Osteocyte (in vitro differentiated cells): ENCODE results near the gene ZDHHC14. TPM values are rescaled to one million over a fixed set of nuclear protein-coding genes. Genes with fewer than 3 reads are reported as not detected.

Experiments
- DNase-seq: peaks from one replicate; pipeline ENCODE4 v3.0.0; 2021; ENCODE audit warnings: mixed read lengths; ENCODE audit not compliant: unreplicated experiment; ENCODE audit errors: extremely low spot score
- H3K27ac Mint-ChIP-seq: one replicate; pipeline ENCODE4 v1.8.0; 2021; ENCODE audit warnings: mild to moderate bottlenecking, mixed read lengths; ENCODE audit not compliant: unreplicated experiment
- H3K27me3 Mint-ChIP-seq: one replicate; pipeline ENCODE4 v1.8.0; 2021; ENCODE audit warnings: mixed read lengths; ENCODE audit not compliant: unreplicated experiment
- H3K36me3 Mint-ChIP-seq: one replicate; pipeline ENCODE4 v1.8.0; 2021; ENCODE audit warnings: mixed read lengths; ENCODE audit not compliant: unreplicated experiment
- H3K4me1 Mint-ChIP-seq: one replicate; pipeline ENCODE4 v1.8.0; 2021; ENCODE audit warnings: mixed read lengths; ENCODE audit not compliant: unreplicated experiment
- H3K4me3 Mint-ChIP-seq: one replicate; pipeline ENCODE4 v1.8.0; 2021; ENCODE audit warnings: mild to moderate bottlenecking, moderate library complexity, mixed read lengths; ENCODE audit not compliant: unreplicated experiment
- H3K9me3 Mint-ChIP-seq: one replicate; pipeline ENCODE4 v1.8.0; 2021; ENCODE audit warnings: mixed read lengths; ENCODE audit not compliant: unreplicated experiment
- CTCF ChIP-seq: fragments of 200-600 bp; sonication (generic); IDR thresholded peaks from 2 replicates; pipeline ENCODE4 v1.5.0; 2021; ENCODE audit warnings: antibody characterized with exemption, mild to moderate bottlenecking, moderate library complexity
- total RNA-seq: library from RNA; stranded (reverse); gene quantifications from 2 replicates; pipeline ENCODE4 v1.2.1, GENCODE V29; 2021

Gene ZDHHC14
- total RNA-seq, 1 donor from 2014 or later, result 9.1 TPM

GRCh38 chr6:157625764-157626163 is 244.8 kb downstream of the ZDHHC14 start:
- no peaks in the 10 kb centered on the region for H3K27me3 Mint-ChIP-seq
- peaks cover 5% of the 10 kb centered on the region for H3K4me1 Mint-ChIP-seq
- H3K9me3 Mint-ChIP-seq, result no peaks in the 10 kb centered on the region
- H3K27ac Mint-ChIP-seq, result no peak overlapping the region
- H3K4me3 Mint-ChIP-seq, result no peak overlapping the region
- TF ChIP-seq CTCF, result no peak
- DNase-seq, result no peak
- H3K36me3 Mint-ChIP-seq, result no peaks in the 10 kb centered on the region

- Mint-ChIP-seq H3K27ac (no peak overlapping the region), H3K27me3 (no peaks in the 10 kb centered on the region), H3K36me3 (no peaks in the 10 kb centered on the region), H3K4me1 (peaks cover 10% of the 10 kb centered on the region), H3K9me3 (no peaks in the 10 kb centered on the region), H3K4me3 (no peak overlapping the region)
- no peak for TF ChIP-seq CTCF
- DNase-seq, result no peak
These were observed 246.4 kb downstream of the ZDHHC14 start for GRCh38 chr6:157627195-157627966.

DNA sequence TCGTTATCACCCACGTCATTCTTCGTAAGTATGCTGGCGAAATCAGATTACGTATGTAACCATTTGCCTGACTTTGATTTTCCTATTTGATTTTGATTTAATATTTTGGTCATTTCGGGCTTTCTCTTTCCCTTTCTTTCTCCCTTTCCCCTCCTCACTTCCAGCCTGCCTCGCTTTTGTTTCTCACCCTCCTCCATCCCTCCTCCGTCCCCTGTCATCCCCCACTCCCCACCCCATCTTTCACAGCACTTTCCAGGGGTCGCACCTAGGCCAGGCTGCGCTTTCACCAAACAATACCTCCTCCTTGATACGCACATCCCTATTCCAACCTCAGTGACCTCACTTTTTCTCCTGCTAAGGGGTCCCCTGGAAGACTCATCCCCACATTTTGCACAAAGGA is 247.5 kb downstream of the ZDHHC14 start:
- Mint-ChIP-seq H3K27me3 (no peaks in the 10 kb centered on the region), H3K4me1 (peaks cover 13% of the 10 kb centered on the region), H3K36me3 (no peaks in the 10 kb centered on the region), H3K9me3 (no peaks in the 10 kb centered on the region), H3K27ac (no peak overlapping the region), H3K4me3 (no peak overlapping the region)
- no peak for DNase-seq
- TF ChIP-seq CTCF, result no peak

DNA sequence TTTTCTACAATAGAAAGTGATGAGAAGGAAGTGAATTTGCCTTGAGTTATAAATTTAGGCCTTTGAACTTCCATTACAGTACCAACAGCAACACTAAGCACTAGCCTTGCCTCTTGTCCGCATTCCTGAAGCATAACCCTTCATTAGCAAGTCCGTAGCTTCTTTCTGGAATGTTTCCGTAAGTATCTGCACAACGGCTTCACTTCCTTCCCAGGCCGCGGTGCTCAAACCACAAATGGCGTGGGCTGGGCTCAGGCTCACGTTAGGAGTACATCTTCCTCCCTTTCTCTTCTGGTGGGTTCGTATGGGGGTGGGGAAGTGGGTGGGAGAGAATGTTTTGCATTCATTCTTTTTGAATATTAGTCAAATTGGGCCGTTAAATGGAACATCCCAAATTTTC is 248.2 kb downstream of the ZDHHC14 start:
- DNase-seq, result no peak
- Mint-ChIP-seq H3K27me3 (no peaks in the 10 kb centered on the region), H3K27ac (no peak overlapping the region), H3K36me3 (no peaks in the 10 kb centered on the region), H3K9me3 (no peaks in the 10 kb centered on the region), H3K4me1 (peaks cover 13% of the 10 kb centered on the region), H3K4me3 (no peak overlapping the region)
- no peak for TF ChIP-seq CTCF

GRCh38 chr6:157630463-157631080 is 249.6 kb downstream of the ZDHHC14 start:
- no peak for DNase-seq
- Mint-ChIP-seq H3K4me3 (no peak overlapping the region), H3K27ac (no peak overlapping the region)

More at GRCh38 chr6:157630463-157631080, 249.6 kb downstream of the ZDHHC14 start:
- Mint-ChIP-seq H3K4me1 (peaks cover 13% of the 10 kb centered on the region), H3K36me3 (no peaks in the 10 kb centered on the region), H3K27me3 (no peaks in the 10 kb centered on the region), H3K9me3 (no peaks in the 10 kb centered on the region)
- no peak for TF ChIP-seq CTCF
